ENCODE measurements around the gene PERP.

PERP gene

DNA sequence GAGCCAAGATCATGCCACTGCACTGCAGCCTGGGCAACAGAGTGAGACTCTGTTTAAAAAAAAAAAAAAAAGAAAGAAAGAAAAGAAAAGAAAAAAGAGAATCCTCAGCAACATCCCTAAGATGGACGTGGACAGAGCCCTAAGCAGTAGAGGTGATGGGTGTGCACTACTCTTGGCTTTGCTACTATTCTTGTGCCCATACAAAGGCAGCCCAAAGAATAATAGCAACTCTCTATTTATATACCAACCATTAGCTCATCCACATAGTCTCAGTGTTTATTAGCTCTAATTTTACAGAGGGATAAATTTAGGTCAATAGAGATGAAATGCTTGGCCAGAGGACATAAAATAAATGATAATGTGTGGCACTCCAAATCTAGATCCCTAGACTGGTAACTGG, 62.2 kb downstream of the PERP start:
- DNase-seq (ENCODE audit: low spot score) = no peak

DNA sequence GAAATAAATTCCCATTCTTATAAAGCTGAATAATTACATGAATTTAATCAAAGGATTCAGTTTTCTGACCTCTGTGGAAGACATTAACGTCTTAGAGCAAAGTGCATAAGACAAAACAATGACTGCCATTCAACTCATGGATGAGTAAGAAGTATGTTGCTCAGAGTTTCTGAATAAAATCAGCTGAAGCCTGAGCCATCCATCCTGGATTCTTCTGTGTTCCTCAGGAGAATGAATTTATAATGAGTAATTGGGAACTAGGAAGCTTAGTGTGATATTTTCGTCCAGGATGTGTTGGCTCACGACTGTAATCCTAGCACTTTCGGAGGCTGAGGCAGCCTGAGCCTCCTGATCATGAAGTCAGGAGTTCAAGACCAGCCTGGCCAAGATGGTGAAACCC, 62.8 kb downstream of the PERP start:
- DNase-seq (ENCODE audit: low spot score) = no peak

All from GM03348 (cell line).